ENCODE results near the gene PCSK5. TPM values are rescaled to one million over a fixed set of nuclear protein-coding genes. Genes with fewer than 3 reads are reported as not detected.

The PCSK5 gene
- polyA plus RNA-seq, 1 experiment, result 0.74 TPM

DNA sequence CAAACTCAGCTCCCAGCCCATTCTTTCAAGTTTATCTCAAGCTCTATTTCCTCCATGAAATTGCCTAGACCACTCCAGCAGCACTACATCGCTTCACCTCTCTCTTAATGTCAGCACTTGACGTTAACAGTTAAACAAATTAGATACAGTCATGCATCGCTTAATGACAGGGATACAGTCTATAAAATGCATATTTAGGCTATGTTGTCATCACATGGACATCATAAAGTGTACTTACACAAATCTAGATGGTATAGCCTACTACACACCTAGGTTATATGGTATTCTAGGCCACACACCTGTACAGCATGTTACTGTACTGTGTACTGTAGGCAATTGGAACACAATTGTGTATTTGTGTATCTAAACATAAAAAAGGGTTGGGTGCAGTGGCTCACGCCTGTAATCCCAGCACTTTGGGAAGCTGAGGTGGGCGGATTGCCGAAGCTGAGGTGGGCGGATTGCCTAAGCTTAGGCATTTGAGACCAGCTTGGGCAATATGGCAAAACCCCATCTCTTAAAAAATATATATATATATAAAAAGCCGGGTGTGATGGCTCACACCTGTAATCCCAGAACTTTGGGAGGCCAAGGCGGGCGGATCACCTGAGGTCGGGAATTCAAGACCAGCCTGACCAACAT is 13.4 kb upstream of the PCSK5 start:
- Histone ChIP-seq H3K27me3 (ENCODE audit: control insufficient read depth, insufficient read depth, low read length) (no peaks in the 10 kb centered on the region), H3K4me3 (ENCODE audit: low read depth, low read length) (no peak overlapping the region), H3K36me3 (ENCODE audit: control insufficient read depth, insufficient read depth, low read length) (no peaks in the 10 kb centered on the region)
- TF ChIP-seq, protein P1, sequence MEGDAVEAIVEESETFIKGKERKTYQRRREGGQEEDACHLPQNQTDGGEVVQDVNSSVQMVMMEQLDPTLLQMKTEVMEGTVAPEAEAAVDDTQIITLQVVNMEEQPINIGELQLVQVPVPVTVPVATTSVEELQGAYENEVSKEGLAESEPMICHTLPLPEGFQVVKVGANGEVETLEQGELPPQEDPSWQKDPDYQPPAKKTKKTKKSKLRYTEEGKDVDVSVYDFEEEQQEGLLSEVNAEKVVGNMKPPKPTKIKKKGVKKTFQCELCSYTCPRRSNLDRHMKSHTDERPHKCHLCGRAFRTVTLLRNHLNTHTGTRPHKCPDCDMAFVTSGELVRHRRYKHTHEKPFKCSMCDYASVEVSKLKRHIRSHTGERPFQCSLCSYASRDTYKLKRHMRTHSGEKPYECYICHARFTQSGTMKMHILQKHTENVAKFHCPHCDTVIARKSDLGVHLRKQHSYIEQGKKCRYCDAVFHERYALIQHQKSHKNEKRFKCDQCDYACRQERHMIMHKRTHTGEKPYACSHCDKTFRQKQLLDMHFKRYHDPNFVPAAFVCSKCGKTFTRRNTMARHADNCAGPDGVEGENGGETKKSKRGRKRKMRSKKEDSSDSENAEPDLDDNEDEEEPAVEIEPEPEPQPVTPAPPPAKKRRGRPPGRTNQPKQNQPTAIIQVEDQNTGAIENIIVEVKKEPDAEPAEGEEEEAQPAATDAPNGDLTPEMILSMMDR (IDR thresholded peaks at IDR 0.05; ENCODE audit: insufficient read depth, low read depth, low read length), result no peak
- ChIA-PET POLR2A (no interaction called here), CTCF (interaction anchor here (4.0 kb wide), 1 partner anchor 11 kb away, joined by 22 read pairs; no protein-coding TSS in a partner anchor)
- DNase-seq (ENCODE audit: low read depth), result no peak

DNA sequence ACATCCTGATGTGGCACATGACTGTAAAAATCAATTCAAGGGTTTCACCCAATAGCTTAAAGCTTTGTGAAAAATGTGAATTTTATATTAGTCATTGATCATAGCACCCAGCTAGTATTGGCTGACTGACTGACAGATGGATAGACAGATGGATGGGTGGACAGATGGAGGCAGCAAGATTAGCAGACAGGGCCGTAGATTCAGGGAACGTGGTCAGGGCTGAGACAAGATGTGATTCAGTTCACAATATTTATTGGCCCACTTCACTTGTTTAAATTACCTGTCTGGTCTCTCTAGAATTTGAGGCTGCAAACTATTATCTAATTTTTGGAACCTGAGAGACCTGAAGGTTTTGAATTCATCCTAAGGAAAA is 12.0 kb upstream of the PCSK5 start:
- Histone ChIP-seq H3K4me3 (ENCODE audit: low read depth, low read length) (no peak overlapping the region), H3K36me3 (ENCODE audit: control insufficient read depth, insufficient read depth, low read length) (no peaks in the 10 kb centered on the region), H3K27me3 (ENCODE audit: control insufficient read depth, insufficient read depth, low read length) (no peaks in the 10 kb centered on the region)
- ChIA-PET POLR2A (no interaction called here), CTCF (interaction anchor here (4.0 kb wide), 1 partner anchor 12 kb away, joined by 22 read pairs; no protein-coding TSS in a partner anchor)
- TF ChIP-seq, protein P1 (IDR thresholded peaks at IDR 0.05; ENCODE audit: insufficient read depth, low read depth, low read length), result no peak
- DNase-seq (ENCODE audit: low read depth), result no peak

DNA sequence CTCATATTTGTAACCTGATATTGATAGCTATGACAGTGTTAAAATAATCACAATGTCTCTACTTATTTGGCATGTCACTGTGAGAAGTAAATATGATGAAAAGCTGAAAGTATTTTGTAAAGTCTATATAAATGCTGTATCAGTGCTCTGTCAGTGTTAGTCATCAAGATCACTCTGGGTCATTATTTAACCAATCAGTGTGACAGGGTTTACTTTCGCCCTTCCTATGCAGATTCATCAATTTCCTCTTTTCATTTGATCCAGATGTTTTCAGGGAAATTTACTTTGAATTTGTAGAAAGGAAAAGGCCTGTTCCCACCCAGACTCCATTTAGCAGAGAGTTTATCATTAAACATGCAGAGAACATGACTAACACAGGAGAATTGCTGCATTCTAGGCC is 9.9 kb upstream of the PCSK5 start:
- TF ChIP-seq, protein P1 (IDR thresholded peaks at IDR 0.05; ENCODE audit: insufficient read depth, low read depth, low read length), result no peak
- no peak overlapping the region for H3K4me3 ChIP-seq (ENCODE audit: low read depth, low read length)
- no peaks in the 10 kb centered on the region for H3K27me3 ChIP-seq (ENCODE audit: control insufficient read depth, insufficient read depth, low read length)
- ChIA-PET POLR2A (no interaction called here), CTCF (interaction anchor here (1.3 kb wide), 1 partner anchor 14 kb away, joined by 5 read pairs; no protein-coding TSS in a partner anchor)
- DNase-seq (ENCODE audit: low read depth), result no peak
- H3K36me3 ChIP-seq (ENCODE audit: control insufficient read depth, insufficient read depth, low read length), result no peaks in the 10 kb centered on the region

DNA sequence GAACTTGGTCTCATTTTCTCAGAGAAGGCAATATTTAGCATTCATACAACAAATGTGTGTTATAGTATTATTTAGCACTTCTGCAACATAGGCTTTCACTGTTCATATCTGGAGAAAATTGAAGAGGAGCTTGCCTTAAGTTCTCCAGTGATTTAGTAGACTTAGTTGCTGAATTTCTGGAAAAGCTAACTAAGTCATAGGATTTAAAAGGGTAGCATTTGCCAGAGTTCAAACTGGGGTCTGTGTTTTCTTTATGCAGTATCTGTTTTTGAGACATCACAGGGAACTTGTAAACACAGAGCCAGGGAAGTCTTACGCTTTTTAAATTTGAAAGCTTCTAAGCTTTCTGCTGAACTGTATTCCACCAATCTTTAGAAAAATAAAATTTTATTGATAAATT is 8.7 kb upstream of the PCSK5 start:
- CTCF ChIA-PET, result no interaction called here
- TF ChIP-seq, protein P1 (IDR thresholded peaks at IDR 0.05; ENCODE audit: insufficient read depth, low read depth, low read length), result no peak
- H3K27me3 ChIP-seq (ENCODE audit: control insufficient read depth, insufficient read depth, low read length), result no peaks in the 10 kb centered on the region
- no peak overlapping the region for H3K4me3 ChIP-seq (ENCODE audit: low read depth, low read length)
- POLR2A ChIA-PET, result no interaction called here
- no peaks in the 10 kb centered on the region for H3K36me3 ChIP-seq (ENCODE audit: control insufficient read depth, insufficient read depth, low read length)
- DNase-seq (ENCODE audit: low read depth), result no peak

DNA sequence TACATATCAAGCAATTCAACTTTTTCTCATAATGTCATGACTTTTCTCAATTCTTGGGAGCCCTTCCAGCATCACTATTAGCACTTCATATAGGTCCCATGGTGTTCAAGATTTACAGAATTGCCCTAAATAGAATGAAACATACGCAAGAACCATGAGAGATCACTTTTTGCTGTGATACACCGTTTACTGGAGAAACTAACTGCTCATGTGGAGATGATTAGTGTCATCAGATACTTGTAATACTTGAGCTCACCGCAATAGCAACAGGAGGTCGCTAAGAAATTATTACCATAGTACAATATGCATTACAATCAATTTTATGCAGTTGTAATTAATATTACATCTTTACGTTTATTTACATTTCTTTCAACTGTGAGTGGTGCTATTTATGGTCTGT is 4.8 kb upstream of the PCSK5 start:
- Histone ChIP-seq H3K36me3 (ENCODE audit: control insufficient read depth, insufficient read depth, low read length) (no peaks in the 10 kb centered on the region), H3K27me3 (ENCODE audit: control insufficient read depth, insufficient read depth, low read length) (no peaks in the 10 kb centered on the region), H3K4me3 (ENCODE audit: low read depth, low read length) (no peak overlapping the region)
- TF ChIP-seq, protein P1 (IDR thresholded peaks at IDR 0.05; ENCODE audit: insufficient read depth, low read depth, low read length), result no peak
- ChIA-PET CTCF (interaction anchor here (1.2 kb wide), 1 partner anchor 155 kb away, joined by 3 read pairs; no protein-coding TSS in a partner anchor), POLR2A (no interaction called here)
- no peak for DNase-seq (ENCODE audit: low read depth)
